PC-9 (cell line): ENCODE data around the gene TNFSF4.

Experiments used
- EZH2 ChIP-seq: fragments of 200-600 bp; sonication (generic); IDR thresholded peaks from 2 replicates; pipeline ENCODE4 v1.8.0; 2017; ENCODE audit warnings: antibody characterized with exemption, low read depth
- TF ChIP-seq, protein P1 (sequence below): fragments of 200-600 bp; sonication (generic); conservative IDR thresholded peaks from 2 replicates; pipeline ENCODE4 v1.6.1; 2017; ENCODE audit warnings: mixed run types, antibody characterized with exemption, mild to moderate bottlenecking, moderate library complexity

DNA sequence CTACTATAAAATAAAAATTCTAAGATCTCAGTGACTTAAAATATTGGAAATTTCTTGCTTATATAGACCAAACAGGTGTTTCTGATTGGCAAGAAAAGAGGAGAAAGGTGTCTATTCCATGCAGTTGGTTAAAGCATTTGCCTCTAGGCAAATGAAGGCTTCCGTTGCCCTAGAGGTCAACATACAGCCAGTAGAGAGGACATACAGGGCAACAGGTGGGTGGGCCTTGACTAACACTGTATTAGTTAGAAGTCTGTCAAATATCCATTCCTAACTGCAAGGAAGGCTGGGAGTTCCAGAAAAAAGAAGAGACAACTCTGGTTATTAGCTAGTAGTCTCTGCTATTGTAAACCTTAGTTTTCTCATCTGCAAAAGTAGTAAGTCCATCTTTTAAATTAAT is 43.0 kb downstream of the TNFSF4 start:
- no peak for TF ChIP-seq EZH2
- TF ChIP-seq, protein P1, sequence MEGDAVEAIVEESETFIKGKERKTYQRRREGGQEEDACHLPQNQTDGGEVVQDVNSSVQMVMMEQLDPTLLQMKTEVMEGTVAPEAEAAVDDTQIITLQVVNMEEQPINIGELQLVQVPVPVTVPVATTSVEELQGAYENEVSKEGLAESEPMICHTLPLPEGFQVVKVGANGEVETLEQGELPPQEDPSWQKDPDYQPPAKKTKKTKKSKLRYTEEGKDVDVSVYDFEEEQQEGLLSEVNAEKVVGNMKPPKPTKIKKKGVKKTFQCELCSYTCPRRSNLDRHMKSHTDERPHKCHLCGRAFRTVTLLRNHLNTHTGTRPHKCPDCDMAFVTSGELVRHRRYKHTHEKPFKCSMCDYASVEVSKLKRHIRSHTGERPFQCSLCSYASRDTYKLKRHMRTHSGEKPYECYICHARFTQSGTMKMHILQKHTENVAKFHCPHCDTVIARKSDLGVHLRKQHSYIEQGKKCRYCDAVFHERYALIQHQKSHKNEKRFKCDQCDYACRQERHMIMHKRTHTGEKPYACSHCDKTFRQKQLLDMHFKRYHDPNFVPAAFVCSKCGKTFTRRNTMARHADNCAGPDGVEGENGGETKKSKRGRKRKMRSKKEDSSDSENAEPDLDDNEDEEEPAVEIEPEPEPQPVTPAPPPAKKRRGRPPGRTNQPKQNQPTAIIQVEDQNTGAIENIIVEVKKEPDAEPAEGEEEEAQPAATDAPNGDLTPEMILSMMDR, result no peak
